Kidney (tissue), 14 donors: Measurements from ENCODE around the gene LAMB3. TPM values are rescaled to one million over a fixed set of nuclear protein-coding genes. Genes with fewer than 3 reads are reported as not detected.

Experiments used
- DNase-seq, 5 donors: peaks; one replicate each; pipeline ENCODE4 v3.0.0-alpha.2; 2013 to 2020
- FAIRE-seq: peaks from 2 replicates; lab custom pipeline; 2012; peaks lifted over from hg19 to GRCh38; lab: Jason Lieb, UNC
- H3K27ac ChIP-seq, 2 donors: one replicate each; pipeline ENCODE4 v1.7.0; 2013; ENCODE audit warnings: low read depth in 2 of 2, low read length in 2 of 2, inconsistent platforms in 1 of 2
- H3K27me3 ChIP-seq: one replicate; pipeline ENCODE4 v1.7.1; 2013; ENCODE audit warnings: low read length, inconsistent platforms; ENCODE audit not compliant: control insufficient read depth, insufficient read depth
- H3K36me3 ChIP-seq, 3 donors: one replicate each; pipeline versions ENCODE4 v1.7.0 to v1.7.1; 2013; ENCODE audit warnings: low read length in 3 of 3, control low read depth in 1 of 3, inconsistent platforms in 1 of 3; ENCODE audit not compliant: insufficient read depth in 3 of 3, control insufficient read depth in 2 of 3
- H3K4me1 ChIP-seq, 3 donors: one replicate each; pipeline versions ENCODE4 v1.7.0 to v1.7.1; 2013; ENCODE audit warnings: low read length in 3 of 3, inconsistent platforms in 1 of 3, low read depth in 1 of 3; ENCODE audit not compliant: control insufficient read depth in 2 of 3, insufficient read depth in 2 of 3
- H3K4me3 ChIP-seq, 3 donors: one replicate each; pipeline versions ENCODE4 v1.7.0 to v1.8.1; 2013; ENCODE audit warnings: low read length in 3 of 3, control low read depth in 1 of 3, inconsistent platforms in 1 of 3
- H3K9ac ChIP-seq, 3 donors: one replicate each; pipeline versions ENCODE4 v1.7.0 to v1.7.1; 2013; ENCODE audit warnings: low read length in 3 of 3, control low read depth in 1 of 3, inconsistent platforms in 1 of 3
- H3K9me3 ChIP-seq, 3 donors: one replicate each; pipeline versions ENCODE4 v1.7.0 to v1.7.1; 2013; ENCODE audit warnings: low read length in 3 of 3, control low read depth in 1 of 3, inconsistent platforms in 1 of 3; ENCODE audit not compliant: control insufficient read depth in 2 of 3, insufficient read depth in 1 of 3
- CTCF ChIP-seq: IDR thresholded peaks from 3 replicates; pipeline ENCODE4 v1.5.1; 2012; ENCODE audit warnings: mild to moderate bottlenecking, moderate library complexity, borderline replicate concordance; ENCODE audit not compliant: insufficient read depth; ENCODE audit errors: extremely low read depth
- intact Hi-C: fragments of 100-400 bp; cut with DNase I; formaldehyde crosslinking; loops from one replicate; pipeline ENCODE4 v1.11.1; 2022
- polyA plus RNA-seq: library from polyadenylated mRNA; stranded (reverse); fragments of 350-450 nt; fragmentation: Illumina TruSeq; extraction: RNeasy Lipid Tissue Mini Kit (QIAGEN cat#74804); gene quantifications from one replicate; pipeline ENCODE4 v1.2.3, GENCODE V29; 2014; ENCODE audit warnings: low read depth, low replicate concordance; ENCODE audit not compliant: insufficient read depth
- total RNA-seq: library from RNA; stranded (reverse); fragmentation: NEBNext Ultra II Directional; extraction: Animal tissue kit (Norgen Biotek cat#: 25700); gene quantifications from one replicate; pipeline ENCODE4 v1.2.1, GENCODE V29; 2021
- donor health status: control.
- donor health status: control.
- donor health status: control.
- donor health status: control.
- donor health status: control.
- donor health status: DM: yes; HTN: yes; CAD: no.
- donor health status: Normal renal cell carcinoma (clear cell type).

LAMB3 gene
- total and polyA plus RNA-seq, 2 donors from 2014 or later = 2.5 to 59.7 TPM

- Histone ChIP-seq H3K9ac (no peak overlapping the region), H3K4me3 (no peak overlapping the region), H3K4me1 (peaks cover 3 to 49% (median 48%) of the 10 kb centered on the region in 3 donors), H3K36me3 (no peaks in the 10 kb centered on the region), H3K27ac (peak overlapping the region in 1 of 2 donors; percentile 32), H3K9me3 (no peaks in the 10 kb centered on the region), H3K27me3 (no peaks in the 10 kb centered on the region)
- TF ChIP-seq CTCF = no peak
- FAIRE-seq (no peak), DNase-seq (no peak)
- intact Hi-C loops = no loop called here
Observed at GRCh38 chr1:209648346-209648745, 3.9 kb downstream of the LAMB3 start.

DNA sequence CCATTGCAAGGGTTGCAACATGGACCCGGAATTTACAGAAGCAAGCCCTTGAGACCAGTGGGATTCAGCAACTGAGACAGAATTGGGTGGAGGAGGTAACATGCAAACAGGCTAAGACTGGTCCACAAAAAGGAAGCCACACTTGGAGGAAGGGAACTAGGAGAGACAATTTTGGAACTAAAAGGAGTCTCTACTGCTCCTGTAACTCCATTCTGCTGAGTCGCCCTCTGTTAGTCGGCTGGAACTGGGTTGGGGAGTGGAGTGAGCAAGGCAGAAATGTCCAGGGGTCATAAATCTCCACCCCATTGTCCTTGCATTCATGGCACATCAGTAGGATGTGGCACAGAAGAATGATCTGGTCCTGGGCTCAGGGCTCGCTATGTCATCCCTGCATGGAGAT, 5.1 kb downstream of the LAMB3 start:
- peak in 1 of 5 donors; percentile 38 for DNase-seq
- no peak for FAIRE-seq
- Histone ChIP-seq H3K27ac (no peak overlapping the region), H3K27me3 (no peaks in the 10 kb centered on the region), H3K9me3 (no peaks in the 10 kb centered on the region), H3K36me3 (no peaks in the 10 kb centered on the region), H3K4me3 (no peak overlapping the region), H3K9ac (no peak overlapping the region), H3K4me1 (peaks cover 5 to 52% (median 49%) of the 10 kb centered on the region in 3 donors)
- no peak for TF ChIP-seq CTCF
- intact Hi-C loops = no loop called here

GRCh38 chr1:209646558-209646957, 5.7 kb downstream of the LAMB3 start:
- no peaks in the 10 kb centered on the region for H3K36me3 ChIP-seq
- H3K4me3 ChIP-seq = no peak overlapping the region
- H3K27me3 ChIP-seq = no peaks in the 10 kb centered on the region
- H3K4me1 ChIP-seq = peaks cover 6 to 52% (median 49%) of the 10 kb centered on the region in 3 donors
- no peak for DNase-seq
- intact Hi-C loops = no loop called here
- no peaks in the 10 kb centered on the region for H3K9me3 ChIP-seq
- FAIRE-seq = no peak
- H3K27ac ChIP-seq = peak overlapping the region; percentile 59 to 77
- peak; percentile 19 for TF ChIP-seq CTCF
- no peak overlapping the region for H3K9ac ChIP-seq
